ENCODE results near the gene RAB27A.
"Not testable (repeated sequence)": the region's sequence is repeated elsewhere in the genome, so short reads cannot be mapped to it uniquely, and the experiment has no call there.

The RAB27A gene

GRCh38 chr15:55255714-55256113 is 33.9 kb downstream of the RAB27A start:
- Histone ChIP-seq H3K36me3 (ENCODE audit: control insufficient read depth, insufficient read depth, low read length) (peaks cover 2% of the 10 kb centered on the region), H3K4me1 (ENCODE audit: control insufficient read depth, insufficient read depth, low read length) (no peaks in the 10 kb centered on the region), H3K27me3 (ENCODE audit: control insufficient read depth, insufficient read depth, low read length) (no peaks in the 10 kb centered on the region), H3K4me3 (ENCODE audit: low read length) (no peak overlapping the region), H3K9ac (ENCODE audit: low read length) (no peak overlapping the region), H3K27ac (ENCODE audit: low read depth, low read length) (no peak overlapping the region)

GRCh38 chr15:55254916-55255679 is 34.5 kb downstream of the RAB27A start:
- Histone ChIP-seq H3K9ac (ENCODE audit: low read length) (no peak overlapping the region), H3K36me3 (ENCODE audit: control insufficient read depth, insufficient read depth, low read length) (peaks cover 2% of the 10 kb centered on the region), H3K27me3 (ENCODE audit: control insufficient read depth, insufficient read depth, low read length) (no peaks in the 10 kb centered on the region), H3K4me1 (ENCODE audit: control insufficient read depth, insufficient read depth, low read length) (no peaks in the 10 kb centered on the region), H3K4me3 (ENCODE audit: low read length) (no peak overlapping the region), H3K27ac (ENCODE audit: low read depth, low read length) (no peak overlapping the region)

DNA sequence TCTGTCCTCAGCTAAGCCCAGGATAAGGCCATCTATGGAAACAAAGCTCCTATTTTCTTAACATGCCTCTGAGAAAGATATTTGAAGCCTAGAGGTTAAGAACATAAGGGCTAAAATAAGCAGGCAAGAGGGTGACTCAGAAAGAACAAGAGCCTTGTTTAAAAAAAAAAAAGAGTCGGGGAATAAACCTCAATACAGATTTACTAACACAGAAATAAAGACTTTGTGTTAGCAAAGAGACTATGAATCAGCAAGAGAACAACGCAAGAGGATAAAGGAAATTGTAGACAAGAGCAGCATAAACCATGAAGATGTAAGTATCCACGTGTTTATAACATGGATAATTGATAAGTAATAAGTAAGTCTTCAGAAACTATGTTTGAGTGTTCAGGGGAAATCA is 36.0 kb downstream of the RAB27A start:
- H3K27ac ChIP-seq (ENCODE audit: low read depth, low read length), result no peak overlapping the region

DNA sequence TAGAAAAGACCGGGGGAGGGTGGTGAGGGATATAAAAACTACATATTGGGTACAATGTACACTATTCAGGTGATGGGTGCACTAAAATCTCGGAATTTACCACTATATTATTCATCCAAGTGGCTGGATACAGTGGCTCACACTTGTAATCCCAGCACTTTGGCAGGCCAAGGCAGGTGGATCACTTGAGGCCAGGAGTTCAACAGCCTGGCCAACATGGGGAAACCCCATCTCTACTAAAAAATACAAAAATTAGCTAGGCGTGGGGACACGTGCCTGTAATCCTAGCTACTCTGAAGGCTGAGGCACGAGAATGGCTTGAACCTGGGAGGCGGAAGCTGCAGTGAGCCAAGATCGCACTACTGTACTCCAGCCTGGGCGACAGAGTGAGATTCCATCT is 37.4 kb downstream of the RAB27A start:
- H3K9ac ChIP-seq (ENCODE audit: low read length); H3K36me3 ChIP-seq (ENCODE audit: control insufficient read depth, insufficient read depth, low read length); H3K4me3 ChIP-seq (ENCODE audit: low read length); H3K27me3 ChIP-seq (ENCODE audit: control insufficient read depth, insufficient read depth, low read length); H3K4me1 ChIP-seq (ENCODE audit: control insufficient read depth, insufficient read depth, low read length); H3K27ac ChIP-seq (ENCODE audit: low read depth, low read length): not testable (repeated sequence)

More for the DNA sequence above, 36.0 kb downstream of the RAB27A start:
- H3K4me1 ChIP-seq (ENCODE audit: control insufficient read depth, insufficient read depth, low read length), result no peaks in the 10 kb centered on the region
- no peak overlapping the region for H3K9ac ChIP-seq (ENCODE audit: low read length)
- peaks cover 2% of the 10 kb centered on the region for H3K36me3 ChIP-seq (ENCODE audit: control insufficient read depth, insufficient read depth, low read length)
- no peaks in the 10 kb centered on the region for H3K27me3 ChIP-seq (ENCODE audit: control insufficient read depth, insufficient read depth, low read length)
- H3K4me3 ChIP-seq (ENCODE audit: low read length), result no peak overlapping the region

DNA sequence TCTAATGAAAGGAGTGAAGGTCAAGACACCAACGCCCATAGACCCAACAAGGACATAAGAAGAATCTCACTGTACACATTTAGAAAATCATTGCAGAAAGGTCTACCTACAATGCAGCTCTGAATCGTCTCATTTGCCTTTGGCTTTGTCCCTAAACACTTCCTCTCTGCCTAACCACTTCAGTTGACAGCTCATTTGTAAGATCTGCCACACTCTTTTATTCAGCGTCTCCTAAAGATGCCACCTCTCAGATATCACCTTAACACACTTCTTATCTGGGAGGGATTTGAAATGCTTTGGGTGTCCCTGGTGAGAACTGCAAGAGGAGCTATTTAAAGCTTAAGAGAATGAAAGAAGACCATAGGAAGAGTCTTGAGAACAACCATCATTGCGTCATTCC is 38.7 kb downstream of the RAB27A start:
- Histone ChIP-seq H3K4me3 (ENCODE audit: low read length) (no peak overlapping the region), H3K36me3 (ENCODE audit: control insufficient read depth, insufficient read depth, low read length) (no peaks in the 10 kb centered on the region), H3K9ac (ENCODE audit: low read length) (no peak overlapping the region), H3K27me3 (ENCODE audit: control insufficient read depth, insufficient read depth, low read length) (no peaks in the 10 kb centered on the region), H3K27ac (ENCODE audit: low read depth, low read length) (no peak overlapping the region), H3K4me1 (ENCODE audit: control insufficient read depth, insufficient read depth, low read length) (no peaks in the 10 kb centered on the region)

DNA sequence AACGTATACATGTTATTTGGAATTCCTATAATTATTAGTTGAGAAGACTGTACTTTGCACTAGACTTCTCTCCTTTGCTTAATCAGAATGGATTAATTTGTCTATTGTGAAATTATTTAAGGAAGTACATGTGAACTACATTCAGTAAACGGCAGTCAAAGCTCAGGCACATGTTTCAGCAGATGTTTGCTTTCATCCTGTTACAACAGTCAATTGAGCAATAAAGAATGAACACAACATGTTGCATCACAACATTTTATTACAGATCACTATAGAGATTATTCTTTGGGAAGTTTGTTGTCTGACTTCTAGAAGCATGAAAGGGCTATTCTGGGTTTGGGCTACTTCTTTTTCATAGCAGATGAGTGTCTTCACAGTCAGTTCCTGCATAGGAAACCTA is 39.2 kb downstream of the RAB27A start:
- no peak overlapping the region for H3K4me3 ChIP-seq (ENCODE audit: low read length)
- no peaks in the 10 kb centered on the region for H3K4me1 ChIP-seq (ENCODE audit: control insufficient read depth, insufficient read depth, low read length)
- H3K27ac ChIP-seq (ENCODE audit: low read depth, low read length), result no peak overlapping the region
- no peak overlapping the region for H3K9ac ChIP-seq (ENCODE audit: low read length)
- no peaks in the 10 kb centered on the region for H3K36me3 ChIP-seq (ENCODE audit: control insufficient read depth, insufficient read depth, low read length)
- H3K27me3 ChIP-seq (ENCODE audit: control insufficient read depth, insufficient read depth, low read length), result no peaks in the 10 kb centered on the region

DNA sequence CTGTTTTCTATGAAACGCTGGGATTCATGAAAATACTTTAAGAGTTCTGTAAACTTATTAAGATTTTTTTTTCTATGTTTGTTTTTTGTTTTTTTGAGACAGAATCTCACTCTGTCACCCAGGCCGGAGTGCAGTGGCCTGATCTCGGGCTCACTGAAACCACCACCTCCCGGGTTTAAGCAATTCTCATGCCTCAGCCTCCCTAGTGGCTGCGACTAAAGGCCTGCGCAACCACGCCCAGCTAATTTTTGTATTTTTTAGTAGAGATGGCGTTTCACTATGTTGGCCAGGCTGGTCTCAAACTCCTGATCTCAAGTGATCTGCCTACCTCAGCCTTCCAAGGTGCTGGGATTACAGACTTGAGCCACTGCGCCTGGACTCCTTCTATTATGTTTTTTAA is 39.7 kb downstream of the RAB27A start:
- not testable (repeated sequence) for H3K4me1 ChIP-seq (ENCODE audit: control insufficient read depth, insufficient read depth, low read length); H3K4me3 ChIP-seq (ENCODE audit: low read length); H3K27ac ChIP-seq (ENCODE audit: low read depth, low read length); H3K36me3 ChIP-seq (ENCODE audit: control insufficient read depth, insufficient read depth, low read length); H3K9ac ChIP-seq (ENCODE audit: low read length); H3K27me3 ChIP-seq (ENCODE audit: control insufficient read depth, insufficient read depth, low read length)

DNA sequence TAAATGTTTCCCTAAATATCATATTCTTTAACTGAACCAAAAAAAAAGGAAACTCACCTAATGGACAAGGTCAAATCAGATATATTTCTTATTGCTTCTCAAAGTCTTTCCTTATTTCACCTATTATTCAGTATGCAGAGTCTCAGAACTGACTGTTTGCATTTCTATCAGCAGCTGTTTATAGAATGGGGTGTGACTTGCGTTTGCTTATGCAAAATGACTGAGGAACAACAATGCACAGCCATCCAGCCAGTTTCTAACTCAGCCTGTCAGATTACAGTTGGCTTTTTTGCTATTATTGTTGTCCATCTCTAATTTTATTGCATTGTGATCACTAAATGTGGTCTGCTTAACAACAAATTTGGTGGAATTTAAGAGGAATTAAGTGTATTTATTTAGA is 40.7 kb downstream of the RAB27A start:
- H3K27ac ChIP-seq (ENCODE audit: low read depth, low read length), result no peak overlapping the region
- H3K27me3 ChIP-seq (ENCODE audit: control insufficient read depth, insufficient read depth, low read length), result no peaks in the 10 kb centered on the region
- no peaks in the 10 kb centered on the region for H3K36me3 ChIP-seq (ENCODE audit: control insufficient read depth, insufficient read depth, low read length)
- H3K9ac ChIP-seq (ENCODE audit: low read length), result no peak overlapping the region
- H3K4me1 ChIP-seq (ENCODE audit: control insufficient read depth, insufficient read depth, low read length), result no peaks in the 10 kb centered on the region
- no peak overlapping the region for H3K4me3 ChIP-seq (ENCODE audit: low read length)

DNA sequence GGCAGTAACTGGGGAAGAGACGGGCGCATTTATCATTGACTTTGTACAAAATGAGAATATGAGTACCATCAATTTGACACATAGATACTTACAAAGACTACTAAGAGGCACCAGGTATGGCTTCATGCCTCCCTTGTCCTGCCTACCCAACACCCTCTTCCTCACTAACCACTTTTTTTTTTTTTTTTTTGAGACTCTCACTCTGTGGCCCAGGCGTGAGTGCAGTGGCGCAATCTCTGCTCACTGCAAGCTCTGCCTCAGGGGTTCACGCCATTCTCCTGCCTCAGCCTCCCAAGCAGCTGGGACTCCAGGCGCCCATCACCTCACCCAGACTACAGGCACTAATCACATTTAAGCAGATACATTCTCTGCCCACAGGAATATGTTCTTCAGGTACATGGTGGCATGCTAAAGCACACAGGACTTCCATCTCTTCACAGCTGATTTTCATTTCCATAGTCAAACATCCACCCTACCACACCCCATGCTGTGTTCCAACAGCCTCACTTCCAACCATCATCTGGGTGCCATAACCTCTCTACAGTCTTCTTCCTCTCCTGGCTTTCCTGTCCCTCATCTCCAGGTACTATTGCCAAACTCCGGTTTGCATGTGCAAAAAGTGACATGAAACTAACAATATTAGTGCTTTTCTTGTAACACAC is 41.7 kb downstream of the RAB27A start:
- Histone ChIP-seq H3K9ac (ENCODE audit: low read length) (no peak overlapping the region), H3K4me1 (ENCODE audit: control insufficient read depth, insufficient read depth, low read length) (no peaks in the 10 kb centered on the region)

DNA sequence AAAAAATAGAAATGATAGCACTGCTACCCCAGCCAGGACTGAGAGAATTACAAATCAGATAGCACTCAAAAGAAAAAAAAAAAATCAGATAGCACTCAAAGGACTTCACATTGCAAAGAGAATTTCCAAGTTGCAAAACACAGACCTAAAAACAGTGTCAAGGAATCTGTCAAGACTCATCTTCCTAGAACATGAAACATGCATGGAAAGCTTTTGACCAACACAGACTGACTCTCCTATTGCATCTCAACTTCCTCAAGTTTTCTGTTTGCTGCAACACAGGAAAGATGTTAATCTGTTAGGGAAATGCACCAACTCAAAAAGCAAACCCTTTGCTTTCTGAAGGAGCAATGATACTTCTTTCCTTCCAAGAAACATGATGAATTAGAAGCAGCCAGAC is 42.3 kb downstream of the RAB27A start:
- H3K27ac ChIP-seq (ENCODE audit: low read depth, low read length), result no peak overlapping the region
- H3K4me1 ChIP-seq (ENCODE audit: control insufficient read depth, insufficient read depth, low read length), result no peaks in the 10 kb centered on the region
- no peak overlapping the region for H3K9ac ChIP-seq (ENCODE audit: low read length)
- H3K27me3 ChIP-seq (ENCODE audit: control insufficient read depth, insufficient read depth, low read length), result no peaks in the 10 kb centered on the region
- H3K36me3 ChIP-seq (ENCODE audit: control insufficient read depth, insufficient read depth, low read length), result no peaks in the 10 kb centered on the region
- no peak overlapping the region for H3K4me3 ChIP-seq (ENCODE audit: low read length)

More for the DNA sequence above, 41.7 kb downstream of the RAB27A start:
- H3K4me3 ChIP-seq (ENCODE audit: low read length), result no peak overlapping the region
- no peaks in the 10 kb centered on the region for H3K27me3 ChIP-seq (ENCODE audit: control insufficient read depth, insufficient read depth, low read length)
- H3K36me3 ChIP-seq (ENCODE audit: control insufficient read depth, insufficient read depth, low read length), result no peaks in the 10 kb centered on the region
- H3K27ac ChIP-seq (ENCODE audit: low read depth, low read length), result no peak overlapping the region

- H3K36me3 ChIP-seq (ENCODE audit: control insufficient read depth, insufficient read depth, low read length), result no peaks in the 10 kb centered on the region
- H3K4me3 ChIP-seq (ENCODE audit: low read length), result no peak overlapping the region
- no peak overlapping the region for H3K27ac ChIP-seq (ENCODE audit: low read depth, low read length)
- H3K9ac ChIP-seq (ENCODE audit: low read length), result no peak overlapping the region
- no peaks in the 10 kb centered on the region for H3K4me1 ChIP-seq (ENCODE audit: control insufficient read depth, insufficient read depth, low read length)
- H3K27me3 ChIP-seq (ENCODE audit: control insufficient read depth, insufficient read depth, low read length), result no peaks in the 10 kb centered on the region
Observed at GRCh38 chr15:55246567-55246966, 43.0 kb downstream of the RAB27A start.

- no peaks in the 10 kb centered on the region for H3K36me3 ChIP-seq (ENCODE audit: control insufficient read depth, insufficient read depth, low read length)
- H3K27me3 ChIP-seq (ENCODE audit: control insufficient read depth, insufficient read depth, low read length), result no peaks in the 10 kb centered on the region
- no peak overlapping the region for H3K27ac ChIP-seq (ENCODE audit: low read depth, low read length)
- H3K4me3 ChIP-seq (ENCODE audit: low read length), result no peak overlapping the region
- no peak overlapping the region for H3K9ac ChIP-seq (ENCODE audit: low read length)
- no peaks in the 10 kb centered on the region for H3K4me1 ChIP-seq (ENCODE audit: control insufficient read depth, insufficient read depth, low read length)
Observed at GRCh38 chr15:55245059-55245458, 44.6 kb downstream of the RAB27A start.

- no peaks in the 10 kb centered on the region for H3K27me3 ChIP-seq (ENCODE audit: control insufficient read depth, insufficient read depth, low read length)
- no peak overlapping the region for H3K4me3 ChIP-seq (ENCODE audit: low read length)
- no peaks in the 10 kb centered on the region for H3K36me3 ChIP-seq (ENCODE audit: control insufficient read depth, insufficient read depth, low read length)
- no peak overlapping the region for H3K27ac ChIP-seq (ENCODE audit: low read depth, low read length)
- H3K9ac ChIP-seq (ENCODE audit: low read length), result no peak overlapping the region
- H3K4me1 ChIP-seq (ENCODE audit: control insufficient read depth, insufficient read depth, low read length), result no peaks in the 10 kb centered on the region
Observed at GRCh38 chr15:55241891-55242290, 47.7 kb downstream of the RAB27A start.
